HepG2 (cell line): ENCODE results near the gene HSD17B2.

ENCODE experiments used
- ESRRA ChIP-seq: sonication (generic); formaldehyde crosslinking; IDR thresholded peaks from 2 replicates; pipeline ENCODE4 v1.5.1; 2020; ENCODE audit warnings: mild to moderate bottlenecking, low read depth, missing genetic modification reagents
- HOXA9 ChIP-seq: sonication (generic); formaldehyde crosslinking; IDR thresholded peaks from 2 replicates; pipeline ENCODE4 v1.8.1; 2022; ENCODE audit warnings: missing genetic modification reagents, mild to moderate bottlenecking, moderate library complexity, borderline replicate concordance
- SIN3A ChIP-seq: IDR thresholded peaks from 2 replicates; pipeline ENCODE4 v1.6.1; 2011; ENCODE audit warnings: low read depth, mild to moderate bottlenecking, control low read depth, low read length, borderline replicate concordance
- ZFP37 ChIP-seq: sonication (generic); formaldehyde crosslinking; IDR thresholded peaks from 2 replicates; pipeline ENCODE4 v1.4.0; 2020; ENCODE audit warnings: missing genetic modification reagents, borderline replicate concordance
- ZNF274 ChIP-seq: sonication (generic); formaldehyde crosslinking; IDR thresholded peaks from 2 replicates; pipeline ENCODE4 v1.5.1; 2020; ENCODE audit warnings: mild to moderate bottlenecking, missing genetic modification reagents
- ZNF572 ChIP-seq: sonication (generic); formaldehyde crosslinking; IDR thresholded peaks from 2 replicates; pipeline ENCODE4 v1.5.1; 2020; ENCODE audit warnings: mild to moderate bottlenecking, missing genetic modification reagents
- ZNF614 ChIP-seq: IDR thresholded peaks from 2 replicates; pipeline ENCODE4 v1.6.1; 2018; ENCODE audit warnings: missing biosample characterization, missing genetic modification reagents, inconsistent platforms, borderline replicate concordance
- TF ChIP-seq, protein P1 (sequence below): sonication (generic); formaldehyde crosslinking; IDR thresholded peaks from 2 replicates; pipeline ENCODE4 v1.5.0; 2020; ENCODE audit warnings: missing genetic modification reagents
- TF ChIP-seq, protein P2 (sequence below): sonication (generic); formaldehyde crosslinking; IDR thresholded peaks from 2 replicates; pipeline ENCODE4 v1.5.0; 2020; ENCODE audit warnings: mild to moderate bottlenecking, missing genetic modification reagents, moderate library complexity

DNA sequence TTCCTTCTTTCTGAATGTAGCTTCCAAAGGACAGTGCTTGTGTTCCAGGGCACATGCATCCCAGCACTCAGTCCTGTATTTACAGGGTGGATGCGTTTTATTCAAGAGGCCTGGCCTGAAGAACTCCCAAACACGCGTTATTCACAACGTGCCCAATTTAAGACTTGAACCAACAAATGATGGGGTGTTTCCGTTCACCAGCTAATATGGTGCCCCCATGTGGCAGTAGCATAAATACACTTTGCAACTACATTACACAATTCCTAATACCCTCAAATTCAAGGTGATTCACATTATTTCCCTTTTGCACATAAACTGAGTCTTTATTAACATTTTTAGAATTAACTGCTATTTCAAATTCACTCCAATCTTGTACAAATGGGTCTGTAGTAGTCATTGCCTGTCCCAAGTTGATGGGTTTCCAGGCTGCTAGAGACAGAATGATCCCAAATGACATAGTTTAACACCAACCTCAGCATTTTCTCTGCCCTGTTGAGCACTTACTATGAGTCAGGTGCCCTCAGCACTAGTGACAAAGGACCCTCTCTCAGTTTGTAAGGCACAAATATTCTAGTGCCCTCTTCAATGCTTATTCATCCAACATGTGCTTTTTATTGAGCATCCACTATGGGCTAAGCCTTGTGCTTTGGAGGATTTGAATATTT lies 26.9 kb downstream of the HSD17B2 start:
- no peak for TF ChIP-seq ZNF572 (CRISPR knock-in tag)
- TF ChIP-seq ZNF614 (CRISPR knock-in tag): no peak
- no peak for TF ChIP-seq ZNF274
- no peak for TF ChIP-seq HOXA9
- no peak for TF ChIP-seq ESRRA (CRISPR knock-in tag)
- TF ChIP-seq, protein P1, sequence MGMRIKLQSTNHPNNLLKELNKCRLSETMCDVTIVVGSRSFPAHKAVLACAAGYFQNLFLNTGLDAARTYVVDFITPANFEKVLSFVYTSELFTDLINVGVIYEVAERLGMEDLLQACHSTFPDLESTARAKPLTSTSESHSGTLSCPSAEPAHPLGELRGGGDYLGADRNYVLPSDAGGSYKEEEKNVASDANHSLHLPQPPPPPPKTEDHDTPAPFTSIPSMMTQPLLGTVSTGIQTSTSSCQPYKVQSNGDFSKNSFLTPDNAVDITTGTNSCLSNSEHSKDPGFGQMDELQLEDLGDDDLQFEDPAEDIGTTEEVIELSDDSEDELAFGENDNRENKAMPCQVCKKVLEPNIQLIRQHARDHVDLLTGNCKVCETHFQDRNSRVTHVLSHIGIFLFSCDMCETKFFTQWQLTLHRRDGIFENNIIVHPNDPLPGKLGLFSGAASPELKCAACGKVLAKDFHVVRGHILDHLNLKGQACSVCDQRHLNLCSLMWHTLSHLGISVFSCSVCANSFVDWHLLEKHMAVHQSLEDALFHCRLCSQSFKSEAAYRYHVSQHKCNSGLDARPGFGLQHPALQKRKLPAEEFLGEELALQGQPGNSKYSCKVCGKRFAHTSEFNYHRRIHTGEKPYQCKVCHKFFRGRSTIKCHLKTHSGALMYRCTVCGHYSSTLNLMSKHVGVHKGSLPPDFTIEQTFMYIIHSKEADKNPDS: no peak
- TF ChIP-seq SIN3A: no peak
- TF ChIP-seq, protein P2, sequence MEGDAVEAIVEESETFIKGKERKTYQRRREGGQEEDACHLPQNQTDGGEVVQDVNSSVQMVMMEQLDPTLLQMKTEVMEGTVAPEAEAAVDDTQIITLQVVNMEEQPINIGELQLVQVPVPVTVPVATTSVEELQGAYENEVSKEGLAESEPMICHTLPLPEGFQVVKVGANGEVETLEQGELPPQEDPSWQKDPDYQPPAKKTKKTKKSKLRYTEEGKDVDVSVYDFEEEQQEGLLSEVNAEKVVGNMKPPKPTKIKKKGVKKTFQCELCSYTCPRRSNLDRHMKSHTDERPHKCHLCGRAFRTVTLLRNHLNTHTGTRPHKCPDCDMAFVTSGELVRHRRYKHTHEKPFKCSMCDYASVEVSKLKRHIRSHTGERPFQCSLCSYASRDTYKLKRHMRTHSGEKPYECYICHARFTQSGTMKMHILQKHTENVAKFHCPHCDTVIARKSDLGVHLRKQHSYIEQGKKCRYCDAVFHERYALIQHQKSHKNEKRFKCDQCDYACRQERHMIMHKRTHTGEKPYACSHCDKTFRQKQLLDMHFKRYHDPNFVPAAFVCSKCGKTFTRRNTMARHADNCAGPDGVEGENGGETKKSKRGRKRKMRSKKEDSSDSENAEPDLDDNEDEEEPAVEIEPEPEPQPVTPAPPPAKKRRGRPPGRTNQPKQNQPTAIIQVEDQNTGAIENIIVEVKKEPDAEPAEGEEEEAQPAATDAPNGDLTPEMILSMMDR (CRISPR knock-in tag): peak; percentile 58
- TF ChIP-seq ZFP37 (CRISPR knock-in tag): no peak
